ENCODE data around the gene ABHD5.

ABHD5 gene

DNA sequence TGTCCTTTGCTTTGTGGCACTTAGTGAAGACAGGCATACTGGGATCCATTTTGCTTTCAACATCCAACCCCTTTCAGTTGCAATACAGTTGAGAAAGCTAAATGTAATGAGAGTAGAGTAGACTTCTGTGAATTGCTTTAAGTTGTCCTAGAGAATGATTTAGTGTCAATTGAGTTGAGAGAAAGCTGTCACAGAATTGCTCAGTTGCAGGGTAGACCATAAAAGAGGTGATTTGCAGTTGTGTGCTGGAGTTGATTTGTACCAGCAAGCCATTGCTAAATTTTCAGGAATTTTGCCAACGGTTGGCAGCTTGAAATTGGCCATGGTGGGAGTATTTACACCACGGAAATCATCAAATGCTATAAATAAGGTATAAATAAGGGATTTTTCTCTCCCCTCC is 2.2 kb downstream of the ABHD5 start:
- H3K4me2 ChIP-seq (ENCODE audit: low read length): no peak overlapping the region
- H3K27ac ChIP-seq (ENCODE audit: low read depth, low read length, poor library complexity, severe bottlenecking): no peak overlapping the region
- H3F3A ChIP-seq (ENCODE audit: insufficient read depth, low read length): no peaks in the 10 kb centered on the region; the same call in 1 of the 2 replicates
- no peaks in the 10 kb centered on the region for H3K79me2 ChIP-seq (ENCODE audit: insufficient read depth, low read length)
- no peak for TF ChIP-seq EZH2 (IDR thresholded peaks at IDR 0.05; ENCODE audit: borderline replicate concordance, low read length)
- TF ChIP-seq, protein P1, sequence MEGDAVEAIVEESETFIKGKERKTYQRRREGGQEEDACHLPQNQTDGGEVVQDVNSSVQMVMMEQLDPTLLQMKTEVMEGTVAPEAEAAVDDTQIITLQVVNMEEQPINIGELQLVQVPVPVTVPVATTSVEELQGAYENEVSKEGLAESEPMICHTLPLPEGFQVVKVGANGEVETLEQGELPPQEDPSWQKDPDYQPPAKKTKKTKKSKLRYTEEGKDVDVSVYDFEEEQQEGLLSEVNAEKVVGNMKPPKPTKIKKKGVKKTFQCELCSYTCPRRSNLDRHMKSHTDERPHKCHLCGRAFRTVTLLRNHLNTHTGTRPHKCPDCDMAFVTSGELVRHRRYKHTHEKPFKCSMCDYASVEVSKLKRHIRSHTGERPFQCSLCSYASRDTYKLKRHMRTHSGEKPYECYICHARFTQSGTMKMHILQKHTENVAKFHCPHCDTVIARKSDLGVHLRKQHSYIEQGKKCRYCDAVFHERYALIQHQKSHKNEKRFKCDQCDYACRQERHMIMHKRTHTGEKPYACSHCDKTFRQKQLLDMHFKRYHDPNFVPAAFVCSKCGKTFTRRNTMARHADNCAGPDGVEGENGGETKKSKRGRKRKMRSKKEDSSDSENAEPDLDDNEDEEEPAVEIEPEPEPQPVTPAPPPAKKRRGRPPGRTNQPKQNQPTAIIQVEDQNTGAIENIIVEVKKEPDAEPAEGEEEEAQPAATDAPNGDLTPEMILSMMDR (IDR thresholded peaks at IDR 0.05; ENCODE audit: low read length): no peak
- peaks cover 19% of the 10 kb centered on the region for H3K4me1 ChIP-seq (ENCODE audit: insufficient read depth, low read length, severe bottlenecking)
- no peaks in the 10 kb centered on the region for H3K36me3 ChIP-seq (ENCODE audit: insufficient read depth, low read length)
- H3K9me2 ChIP-seq (ENCODE audit: low read depth, low read length): no peaks in the 10 kb centered on the region
- no peaks in the 10 kb centered on the region for H3K9me3 ChIP-seq (ENCODE audit: low read length)
- H3K27me3 ChIP-seq (ENCODE audit: insufficient read depth, low read length): no peaks in the 10 kb centered on the region
- no peaks in the 10 kb centered on the region; the same call in 1 of the 2 replicates for H4K20me1 ChIP-seq (ENCODE audit: insufficient read depth, low read length)
- H3K9ac ChIP-seq (ENCODE audit: low read length): no peak overlapping the region
- no peak overlapping the region for H2AFZ ChIP-seq (ENCODE audit: low read length)
- no peak overlapping the region for H3K4me3 ChIP-seq (ENCODE audit: low read depth, low read length, poor library complexity, severe bottlenecking)

DNA sequence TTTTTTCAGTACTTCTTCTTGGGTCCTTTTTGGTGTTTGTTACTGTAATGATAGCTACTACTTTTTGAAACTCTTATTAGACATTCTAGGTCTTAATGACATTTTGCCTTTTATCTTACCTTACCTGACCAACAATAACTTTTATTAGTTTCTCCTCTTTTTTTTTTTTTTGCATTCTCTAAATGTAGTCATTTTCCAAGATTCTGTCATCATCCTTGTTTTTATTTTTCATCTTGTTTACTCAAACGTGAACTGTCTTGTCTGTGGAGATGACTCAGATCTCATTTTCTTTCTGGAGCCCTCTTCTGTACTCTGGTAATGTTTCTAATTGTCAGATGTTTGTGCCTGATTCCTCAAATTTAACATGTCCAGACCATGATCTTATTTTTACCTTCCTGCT is 2.9 kb downstream of the ABHD5 start:
- no peak overlapping the region for H2AFZ ChIP-seq (ENCODE audit: low read length)
- no peaks in the 10 kb centered on the region for H3K27me3 ChIP-seq (ENCODE audit: insufficient read depth, low read length)
- no peaks in the 10 kb centered on the region for H3K79me2 ChIP-seq (ENCODE audit: insufficient read depth, low read length)
- H3K9me2 ChIP-seq (ENCODE audit: low read depth, low read length): no peaks in the 10 kb centered on the region
- no peak overlapping the region for H3K4me2 ChIP-seq (ENCODE audit: low read length)
- peaks cover 19% of the 10 kb centered on the region for H3K4me1 ChIP-seq (ENCODE audit: insufficient read depth, low read length, severe bottlenecking)
- no peak overlapping the region for H3K9ac ChIP-seq (ENCODE audit: low read length)
- H3K9me3 ChIP-seq (ENCODE audit: low read length): no peaks in the 10 kb centered on the region
- no peak overlapping the region for H3K4me3 ChIP-seq (ENCODE audit: low read depth, low read length, poor library complexity, severe bottlenecking)
- no peaks in the 10 kb centered on the region for H3K36me3 ChIP-seq (ENCODE audit: insufficient read depth, low read length)
- no peaks in the 10 kb centered on the region; the same call in 1 of the 2 replicates for H4K20me1 ChIP-seq (ENCODE audit: insufficient read depth, low read length)
- H3F3A ChIP-seq (ENCODE audit: insufficient read depth, low read length): no peaks in the 10 kb centered on the region; the same call in 1 of the 2 replicates
- no peak overlapping the region for H3K27ac ChIP-seq (ENCODE audit: low read depth, low read length, poor library complexity, severe bottlenecking)
- TF ChIP-seq, protein P1 (IDR thresholded peaks at IDR 0.05; ENCODE audit: low read length): no peak
- TF ChIP-seq EZH2 (IDR thresholded peaks at IDR 0.05; ENCODE audit: borderline replicate concordance, low read length): no peak

DNA sequence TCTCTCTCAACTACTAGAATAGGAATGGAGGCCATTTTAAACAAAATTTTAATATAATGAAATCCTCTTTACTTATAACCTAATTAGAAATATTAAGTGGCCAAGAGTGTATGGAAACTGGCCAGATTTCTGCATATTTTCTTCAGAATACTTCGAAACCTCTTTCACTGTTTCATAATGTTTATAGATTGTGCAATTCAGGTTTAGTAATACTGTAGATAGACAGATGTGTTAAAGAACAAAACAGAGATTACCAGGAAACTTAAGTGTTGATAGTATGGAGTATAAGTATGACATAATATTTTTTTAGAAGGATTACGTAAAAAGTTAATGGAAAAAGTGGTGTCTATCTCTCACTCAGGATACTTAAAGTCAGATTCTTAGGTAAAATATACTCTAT is 4.7 kb downstream of the ABHD5 start:
- H3K4me2 ChIP-seq (ENCODE audit: low read length): no peak overlapping the region
- no peak overlapping the region for H3K4me3 ChIP-seq (ENCODE audit: low read depth, low read length, poor library complexity, severe bottlenecking)
- no peaks in the 10 kb centered on the region for H3K9me2 ChIP-seq (ENCODE audit: low read depth, low read length)
- no peaks in the 10 kb centered on the region for H3K79me2 ChIP-seq (ENCODE audit: insufficient read depth, low read length)
- no peak overlapping the region for H3K27ac ChIP-seq (ENCODE audit: low read depth, low read length, poor library complexity, severe bottlenecking)
- no peaks in the 10 kb centered on the region for H3K36me3 ChIP-seq (ENCODE audit: insufficient read depth, low read length)
- TF ChIP-seq, protein P1 (IDR thresholded peaks at IDR 0.05; ENCODE audit: low read length): no peak
- TF ChIP-seq EZH2 (IDR thresholded peaks at IDR 0.05; ENCODE audit: borderline replicate concordance, low read length): no peak
- H3K9ac ChIP-seq (ENCODE audit: low read length): no peak overlapping the region
- no peaks in the 10 kb centered on the region for H3F3A ChIP-seq (ENCODE audit: insufficient read depth, low read length)
- peaks cover 12% of the 10 kb centered on the region for H3K4me1 ChIP-seq (ENCODE audit: insufficient read depth, low read length, severe bottlenecking)
- no peak overlapping the region for H2AFZ ChIP-seq (ENCODE audit: low read length)
- no peaks in the 10 kb centered on the region for H3K9me3 ChIP-seq (ENCODE audit: low read length)
- H3K27me3 ChIP-seq (ENCODE audit: insufficient read depth, low read length): no peaks in the 10 kb centered on the region
- no peaks in the 10 kb centered on the region; the same call in 1 of the 2 replicates for H4K20me1 ChIP-seq (ENCODE audit: insufficient read depth, low read length)

Data from OCI-LY1 (cell line).